ENCODE data around the gene RAE1. TPM values are rescaled to one million over a fixed set of nuclear protein-coding genes. Genes with fewer than 3 reads are reported as not detected.
"Not testable (repeated sequence)": the region's sequence is repeated elsewhere in the genome, so short reads cannot be mapped to it uniquely, and the experiment has no call there.

RAE1 gene
- total RNA-seq, 2 experiments from 2014 or later, result 45.6 to 46.5 TPM

GRCh38 chr20:57417830-57418780 is 67.0 kb downstream of the RAE1 start:
- Mint-ChIP-seq H3K27ac (no peak overlapping the region), H3K27me3 (ENCODE audit: low read depth) (no peaks in the 10 kb centered on the region), H3K9me3 (no peaks in the 10 kb centered on the region), H3K36me3 (ENCODE audit: low read depth) (no peaks in the 10 kb centered on the region), H3K4me3 (no peak overlapping the region), H3K4me1 (ENCODE audit: low read depth) (no peaks in the 10 kb centered on the region)
- intact Hi-C loops (cut with micrococcal nuclease), result no loop called here
- CTCF ChIA-PET, result interaction anchor here (0.9 kb wide), 1 partner anchor 80 kb away, joined by 4 read pairs; no protein-coding TSS in a partner anchor
- no peak for DNase-seq

- intact Hi-C loops (cut with micrococcal nuclease); H3K27ac Mint-ChIP-seq; H3K36me3 Mint-ChIP-seq (ENCODE audit: low read depth); CTCF ChIA-PET; H3K4me1 Mint-ChIP-seq (ENCODE audit: low read depth); DNase-seq; H3K9me3 Mint-ChIP-seq; H3K27me3 Mint-ChIP-seq (ENCODE audit: low read depth); H3K4me3 Mint-ChIP-seq: not testable (repeated sequence)
These were observed 68.4 kb downstream of the RAE1 start for GRCh38 chr20:57419479-57419878.

DNA sequence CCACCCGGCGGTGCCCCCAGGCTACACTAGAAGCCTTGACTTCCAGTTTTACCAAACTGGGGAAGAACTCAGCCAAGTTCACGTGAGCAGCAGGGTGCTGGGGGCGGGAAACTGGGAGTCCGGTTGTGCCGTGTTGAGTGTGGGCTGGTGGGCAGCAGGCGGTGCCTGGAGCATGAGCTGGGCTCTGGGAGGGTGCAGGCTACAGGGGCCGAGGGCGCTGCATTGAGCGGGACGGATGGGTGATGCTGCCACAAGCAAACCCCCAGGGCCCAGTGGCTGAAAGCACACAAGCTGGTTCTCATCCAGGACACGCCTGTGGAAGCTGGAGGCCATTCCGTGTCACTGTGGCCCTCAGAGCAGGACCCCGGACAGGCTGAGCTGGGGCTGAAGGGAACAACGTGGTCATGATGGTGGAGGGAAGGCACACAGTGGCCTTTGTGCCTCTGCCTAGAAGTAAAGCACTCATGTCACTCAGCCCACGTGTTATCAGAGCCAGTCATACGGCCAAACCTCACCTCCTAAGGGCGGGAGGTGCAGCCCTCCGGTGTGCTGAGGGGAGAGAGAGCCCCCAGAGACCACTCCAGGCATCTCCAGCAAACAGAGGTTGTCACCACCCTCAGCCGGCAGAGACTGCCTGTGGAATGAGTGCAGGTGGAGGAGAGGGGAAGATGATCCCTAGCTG is 69.7 kb downstream of the RAE1 start:
- Mint-ChIP-seq H3K27me3 (ENCODE audit: low read depth) (no peaks in the 10 kb centered on the region), H3K9me3 (no peaks in the 10 kb centered on the region), H3K4me1 (ENCODE audit: low read depth) (peaks cover 14% of the 10 kb centered on the region), H3K36me3 (ENCODE audit: low read depth) (no peaks in the 10 kb centered on the region), H3K27ac (no peak overlapping the region), H3K4me3 (no peak overlapping the region)
- intact Hi-C loops (cut with micrococcal nuclease), result no loop called here
- no peak for DNase-seq
- CTCF ChIA-PET, result no interaction called here

GRCh38 chr20:57421253-57422220 is 70.5 kb downstream of the RAE1 start:
- peaks cover 18% of the 10 kb centered on the region for H3K4me1 Mint-ChIP-seq (ENCODE audit: low read depth)
- H3K27me3 Mint-ChIP-seq (ENCODE audit: low read depth), result no peaks in the 10 kb centered on the region
- no peak overlapping the region for H3K4me3 Mint-ChIP-seq
- DNase-seq, result no peak
- CTCF ChIA-PET, result no interaction called here
- no peaks in the 10 kb centered on the region for H3K36me3 Mint-ChIP-seq (ENCODE audit: low read depth)
- H3K9me3 Mint-ChIP-seq, result no peaks in the 10 kb centered on the region
- intact Hi-C loops (cut with micrococcal nuclease), result no loop called here
- no peak overlapping the region for H3K27ac Mint-ChIP-seq

GRCh38 chr20:57422254-57422653 is 71.2 kb downstream of the RAE1 start:
- H3K4me1 Mint-ChIP-seq (ENCODE audit: low read depth), result peaks cover 22% of the 10 kb centered on the region
- CTCF ChIA-PET, result interaction anchor here (1.8 kb wide), 1 partner anchor 9 kb away, joined by 5 read pairs; no protein-coding TSS in a partner anchor

DNA sequence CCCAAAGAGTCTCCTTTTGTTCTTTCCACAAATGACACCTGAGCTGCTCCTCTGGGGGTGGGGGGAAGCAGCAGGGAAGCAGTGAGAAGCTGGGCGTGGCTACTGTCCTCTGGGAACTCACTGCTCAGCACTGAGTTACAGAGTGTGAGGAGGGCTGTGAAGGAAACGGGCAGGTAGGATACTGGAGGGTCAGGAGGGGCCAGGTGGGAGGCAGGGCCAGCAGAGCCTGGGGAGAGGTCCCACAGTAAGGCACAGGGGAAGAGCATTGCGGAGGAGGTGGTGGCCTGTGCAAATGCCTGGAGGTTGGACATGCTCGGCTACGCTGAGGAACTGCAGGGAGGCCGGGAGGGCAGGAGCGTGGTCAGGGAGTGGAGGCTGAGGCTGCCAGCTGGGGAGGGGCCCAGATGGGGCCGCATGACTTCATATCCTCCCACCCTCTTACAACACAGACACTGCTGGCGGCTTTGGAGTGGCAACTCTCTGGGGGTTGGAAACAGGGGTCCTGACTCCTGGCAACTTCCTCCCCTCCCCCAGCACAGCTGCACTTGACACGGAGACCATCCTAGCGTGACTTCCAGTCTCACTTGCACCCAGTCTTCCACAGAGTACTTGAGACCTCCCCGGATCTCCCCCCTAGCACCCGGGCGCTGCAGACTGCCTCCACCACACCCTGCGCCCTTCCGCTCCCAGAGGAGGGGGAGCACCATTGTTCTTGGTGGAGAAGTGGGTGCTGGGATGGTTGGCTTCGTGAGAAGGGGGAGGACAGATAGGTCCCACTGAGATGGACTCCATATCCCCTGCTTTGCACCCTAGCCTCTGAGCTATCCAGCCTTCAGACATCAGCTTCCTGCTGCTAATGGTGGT is 74.3 kb downstream of the RAE1 start:
- no peaks in the 10 kb centered on the region for H3K27me3 Mint-ChIP-seq (ENCODE audit: low read depth)
- CTCF ChIA-PET, result interaction anchor here (0.9 to 1.4 kb wide), 3 partner anchors 9 to 40 kb away, joined by 3 read pairs; no protein-coding TSS in a partner anchor
- DNase-seq, result no peak
- no peaks in the 10 kb centered on the region for H3K9me3 Mint-ChIP-seq
- H3K27ac Mint-ChIP-seq, result no peak overlapping the region
- intact Hi-C loops (cut with micrococcal nuclease), result no loop called here
- H3K36me3 Mint-ChIP-seq (ENCODE audit: low read depth), result no peaks in the 10 kb centered on the region
- no peak overlapping the region for H3K4me3 Mint-ChIP-seq
- peaks cover 31% of the 10 kb centered on the region for H3K4me1 Mint-ChIP-seq (ENCODE audit: low read depth)

More at GRCh38 chr20:57422254-57422653, 71.2 kb downstream of the RAE1 start:
- intact Hi-C loops (cut with micrococcal nuclease), result no loop called here
- H3K27me3 Mint-ChIP-seq (ENCODE audit: low read depth), result no peaks in the 10 kb centered on the region
- H3K36me3 Mint-ChIP-seq (ENCODE audit: low read depth), result no peaks in the 10 kb centered on the region
- no peak overlapping the region for H3K27ac Mint-ChIP-seq
- DNase-seq, result no peak
- no peak overlapping the region for H3K4me3 Mint-ChIP-seq
- no peaks in the 10 kb centered on the region for H3K9me3 Mint-ChIP-seq

- Mint-ChIP-seq H3K27ac (no peak overlapping the region), H3K9me3 (no peaks in the 10 kb centered on the region), H3K4me3 (no peak overlapping the region), H3K36me3 (ENCODE audit: low read depth) (no peaks in the 10 kb centered on the region), H3K4me1 (ENCODE audit: low read depth) (peaks cover 31% of the 10 kb centered on the region), H3K27me3 (ENCODE audit: low read depth) (no peaks in the 10 kb centered on the region)
- DNase-seq, result no peak
- CTCF ChIA-PET, result interaction anchor here (0.9 kb wide), 1 partner anchor 27 kb away, joined by 3 read pairs; no protein-coding TSS in a partner anchor
- intact Hi-C loops (cut with micrococcal nuclease), result no loop called here
These were observed 75.2 kb downstream of the RAE1 start for GRCh38 chr20:57426271-57426689.

- CTCF ChIA-PET, result interaction anchor here (1.0 kb wide), 1 partner anchor 9 kb away, joined by 3 read pairs; no protein-coding TSS in a partner anchor
- DNase-seq, result no peak
- H3K4me3 Mint-ChIP-seq, result no peak overlapping the region
- intact Hi-C loops (cut with micrococcal nuclease), result no loop called here
- H3K27ac Mint-ChIP-seq, result no peak overlapping the region
- peaks cover 37% of the 10 kb centered on the region for H3K4me1 Mint-ChIP-seq (ENCODE audit: low read depth)
- no peaks in the 10 kb centered on the region for H3K36me3 Mint-ChIP-seq (ENCODE audit: low read depth)
- no peaks in the 10 kb centered on the region for H3K9me3 Mint-ChIP-seq
- H3K27me3 Mint-ChIP-seq (ENCODE audit: low read depth), result no peaks in the 10 kb centered on the region
These were observed 75.8 kb downstream of the RAE1 start for GRCh38 chr20:57426831-57427230.

GRCh38 chr20:57428324-57429158 is 77.5 kb downstream of the RAE1 start:
- H3K27me3 Mint-ChIP-seq (ENCODE audit: low read depth), result no peaks in the 10 kb centered on the region
- intact Hi-C loops (cut with micrococcal nuclease), result no loop called here

More at GRCh38 chr20:57428324-57429158, 77.5 kb downstream of the RAE1 start:
- no peaks in the 10 kb centered on the region for H3K9me3 Mint-ChIP-seq
- H3K36me3 Mint-ChIP-seq (ENCODE audit: low read depth), result no peaks in the 10 kb centered on the region
- CTCF ChIA-PET, result interaction anchor here (1.3 kb wide), 1 partner anchor 28 kb away, joined by 3 read pairs; no protein-coding TSS in a partner anchor
- H3K4me1 Mint-ChIP-seq (ENCODE audit: low read depth), result peaks cover 52% of the 10 kb centered on the region
- H3K4me3 Mint-ChIP-seq, result no peak overlapping the region
- H3K27ac Mint-ChIP-seq, result no peak overlapping the region
- DNase-seq, result no peak
